NCI-H345 treated with DMSO at 0.1 percent for 48 hours (cell line): Measurements from ENCODE around the gene LPCAT3.

ENCODE experiments used
- DNase-seq: peaks from one replicate; lab custom pipeline; 2025; ENCODE audit not compliant: unreplicated experiment; lab: John Stamatoyannopoulos, UW

Gene LPCAT3

DNA sequence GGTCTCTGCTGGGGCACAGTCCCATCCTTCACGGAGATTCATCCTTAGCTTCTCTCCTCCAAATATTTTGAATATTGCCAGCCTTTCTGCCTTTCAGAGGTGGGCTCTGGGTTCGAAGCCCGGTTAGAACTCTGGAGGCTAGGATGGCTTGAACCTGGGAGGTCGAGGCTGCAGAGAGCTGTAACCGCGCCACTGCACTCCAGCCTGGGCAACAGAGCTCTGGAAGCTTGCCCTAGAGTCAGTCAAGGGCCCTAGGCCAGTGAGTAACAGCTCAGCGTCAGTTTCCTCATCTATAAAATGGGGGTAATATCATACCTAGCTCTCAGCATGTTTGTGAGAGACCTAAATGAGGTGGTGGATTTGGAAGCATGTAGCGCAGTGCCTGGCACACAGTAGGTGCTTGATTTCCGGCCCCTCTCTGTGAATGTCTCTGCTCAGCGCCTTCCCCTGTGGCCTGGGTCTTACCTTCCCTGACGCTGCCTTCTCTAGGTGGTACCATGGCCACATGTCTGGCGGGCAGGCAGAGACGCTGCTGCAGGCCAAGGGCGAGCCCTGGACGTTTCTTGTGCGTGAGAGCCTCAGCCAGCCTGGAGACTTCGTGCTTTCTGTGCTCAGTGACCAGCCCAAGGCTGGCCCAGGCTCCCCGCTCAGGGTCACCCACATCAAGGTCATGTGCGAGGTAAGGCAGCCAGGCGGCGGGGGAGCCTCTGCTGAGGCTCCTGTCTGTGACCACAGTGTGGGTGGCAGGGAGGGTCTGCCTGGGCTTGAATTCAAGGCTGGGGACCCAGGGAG is 63.8 kb downstream of the LPCAT3 start:
- DNase-seq: no peak

DNA sequence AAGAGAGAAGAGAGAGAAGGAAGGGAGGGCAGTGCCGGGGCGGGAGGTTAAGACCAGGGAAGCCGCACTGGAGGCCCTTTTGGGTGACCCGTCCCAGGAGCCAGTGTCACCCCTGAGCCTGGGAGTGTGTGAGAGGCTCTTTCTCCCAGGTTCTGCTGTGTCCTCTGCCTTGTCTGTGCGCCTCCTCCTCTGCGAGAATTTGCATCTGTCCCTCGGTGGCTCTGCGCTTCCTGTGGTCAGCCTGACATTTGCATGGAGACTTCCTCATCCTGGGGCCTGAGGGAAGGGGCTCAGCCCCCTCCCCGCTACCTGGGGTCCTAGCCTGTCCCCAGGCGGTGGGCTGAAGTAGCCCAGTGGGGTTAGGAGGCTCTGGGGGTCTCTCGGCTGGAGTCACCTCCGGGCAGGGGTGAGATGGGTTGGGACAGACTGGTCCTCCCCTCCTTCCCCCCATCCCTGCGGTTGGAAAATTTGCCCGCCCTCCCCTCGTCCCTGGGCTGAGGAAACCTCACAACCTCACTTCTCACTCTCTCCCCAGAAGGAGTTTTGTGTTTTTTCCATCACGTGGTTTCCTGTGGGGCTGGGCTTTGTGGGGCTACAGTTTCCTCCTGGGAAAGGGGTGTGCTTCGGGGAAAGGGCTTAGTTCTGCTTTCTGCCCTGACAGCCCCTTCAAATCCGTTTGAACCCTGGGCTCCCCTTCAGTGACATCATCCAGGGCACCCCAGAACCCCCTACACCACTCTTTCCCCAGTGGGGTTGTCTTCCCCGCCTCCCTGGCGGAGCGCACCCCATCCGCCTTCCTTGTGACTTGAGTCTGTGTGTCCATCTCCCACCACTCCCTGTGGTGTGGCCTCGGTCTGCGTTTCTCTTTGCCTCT is 64.6 kb downstream of the LPCAT3 start:
- no peak for DNase-seq

DNA sequence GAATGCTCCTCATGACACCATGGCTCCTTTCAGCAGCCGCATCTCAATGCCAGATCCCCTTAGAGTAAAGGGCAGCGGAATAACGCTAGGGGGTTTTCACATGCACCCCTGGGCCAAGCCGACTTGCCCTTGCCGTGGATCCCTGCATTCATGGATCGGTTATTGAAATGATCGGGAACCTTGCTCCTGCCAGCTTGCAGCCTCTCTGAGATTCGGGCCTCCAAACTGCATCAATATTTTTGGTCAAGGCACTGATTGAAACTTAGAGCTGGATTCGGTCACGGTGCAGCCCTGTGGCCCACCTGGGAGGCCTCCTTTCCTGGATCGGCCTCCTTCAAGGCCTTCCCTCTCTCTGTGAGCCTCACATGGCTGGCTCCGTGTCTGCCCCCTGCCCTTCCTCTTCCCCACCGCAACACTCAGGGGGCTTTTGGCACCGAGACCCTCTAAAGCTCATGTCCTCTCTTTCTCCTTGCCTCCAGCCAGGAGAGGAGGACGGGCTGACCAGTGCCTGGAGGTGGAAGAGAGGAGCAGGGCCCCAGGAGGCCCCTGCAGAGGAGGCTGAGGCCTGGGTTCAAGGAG is 65.3 kb downstream of the LPCAT3 start:
- no peak for DNase-seq

DNA sequence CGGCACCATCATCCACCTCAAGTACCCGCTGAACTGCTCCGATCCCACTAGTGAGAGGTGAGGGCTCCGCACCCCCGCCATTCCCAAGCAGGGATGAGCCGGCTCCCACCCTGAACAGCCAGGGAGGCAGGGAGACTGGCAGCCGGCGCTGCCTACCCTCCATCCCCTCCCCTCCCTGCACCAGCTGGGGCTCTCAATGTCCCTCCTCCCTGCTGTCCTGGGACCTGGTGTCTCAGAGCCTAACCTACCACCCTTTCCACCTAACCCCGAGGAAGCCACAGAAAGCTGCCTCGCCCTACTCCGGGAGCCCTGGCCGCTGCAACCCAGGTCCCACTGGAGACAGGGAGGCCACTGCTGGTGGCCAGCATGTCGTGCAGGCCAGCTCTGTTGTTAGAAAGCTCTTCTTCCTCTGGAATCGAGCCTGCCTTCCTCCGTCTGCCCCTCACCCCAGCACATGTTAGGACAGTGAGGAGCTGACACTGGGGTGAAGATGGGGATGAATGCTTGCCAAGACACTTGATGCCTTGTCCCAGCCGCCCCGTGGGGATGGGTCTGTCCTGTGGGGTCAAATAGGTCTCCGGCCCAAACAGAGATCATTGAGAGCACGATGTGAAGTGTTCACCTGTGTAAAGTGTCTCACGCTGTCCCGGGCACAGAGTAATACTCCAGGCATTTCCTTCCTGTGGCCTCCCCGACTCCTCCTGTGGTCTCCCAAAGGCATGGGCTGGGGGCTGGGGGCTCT is 66.0 kb downstream of the LPCAT3 start:
- no peak for DNase-seq

DNA sequence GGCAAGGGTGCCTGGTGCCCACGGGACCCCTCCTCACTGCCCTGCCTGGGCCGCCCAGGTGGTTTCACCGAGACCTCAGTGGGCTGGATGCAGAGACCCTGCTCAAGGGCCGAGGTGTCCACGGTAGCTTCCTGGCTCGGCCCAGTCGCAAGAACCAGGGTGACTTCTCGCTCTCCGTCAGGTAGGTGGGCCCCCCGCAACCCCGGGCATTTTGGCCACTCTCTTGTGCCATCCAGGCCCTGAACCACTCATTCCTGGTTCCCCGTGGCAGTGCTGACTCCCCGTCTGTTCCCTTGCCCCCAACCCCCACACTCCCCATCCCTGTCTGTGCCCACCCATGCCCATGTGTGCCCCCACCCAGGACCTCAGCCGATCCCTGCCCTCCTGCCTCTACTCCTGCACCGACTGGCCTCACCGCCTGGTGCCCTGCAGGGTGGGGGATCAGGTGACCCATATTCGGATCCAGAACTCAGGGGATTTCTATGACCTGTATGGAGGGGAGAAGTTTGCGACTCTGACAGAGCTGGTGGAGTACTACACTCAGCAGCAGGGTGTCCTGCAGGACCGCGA is 66.6 kb downstream of the LPCAT3 start:
- DNase-seq: no peak

DNA sequence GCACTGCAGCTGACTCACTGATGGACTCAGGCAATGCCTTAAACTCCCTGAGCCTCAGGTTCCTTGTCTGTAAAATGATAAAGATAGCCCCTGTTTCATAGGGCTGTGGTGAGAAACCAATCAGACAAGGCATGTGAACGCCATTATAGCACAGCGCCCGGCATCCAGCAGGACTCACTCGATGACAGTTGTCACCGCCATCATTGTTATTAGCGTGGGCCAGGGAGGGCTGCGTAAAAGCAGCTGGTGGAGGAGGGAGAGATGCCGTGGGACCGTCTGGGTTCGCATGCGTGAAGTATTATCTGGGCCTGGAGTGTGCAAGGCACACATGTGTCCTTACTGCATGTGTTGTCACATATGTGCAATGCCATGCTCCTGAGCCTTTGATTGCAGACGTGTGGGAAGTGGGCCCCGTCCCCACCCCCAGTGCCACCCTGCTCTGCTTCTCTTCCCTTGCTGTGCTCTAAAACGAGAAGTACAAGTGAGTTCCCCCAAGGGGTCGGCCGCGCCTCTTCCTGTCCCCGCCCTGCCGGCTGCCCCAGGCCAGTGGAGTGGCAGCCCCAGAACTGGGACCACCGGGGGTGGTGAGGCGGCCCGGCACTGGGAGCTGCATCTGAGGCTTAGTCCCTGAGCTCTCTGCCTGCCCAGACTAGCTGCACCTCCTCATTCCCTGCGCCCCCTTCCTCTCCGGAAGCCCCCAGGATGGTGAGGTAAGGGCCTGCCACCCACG is 67.3 kb downstream of the LPCAT3 start, which contains the start of gene PTPN6:
TSS of gene PTPN6 (plus strand) at position 546 of the 730 bp plus-strand sequence. CDS start at position 703, 157 bp downstream.
- DNase-seq: no peak

DNA sequence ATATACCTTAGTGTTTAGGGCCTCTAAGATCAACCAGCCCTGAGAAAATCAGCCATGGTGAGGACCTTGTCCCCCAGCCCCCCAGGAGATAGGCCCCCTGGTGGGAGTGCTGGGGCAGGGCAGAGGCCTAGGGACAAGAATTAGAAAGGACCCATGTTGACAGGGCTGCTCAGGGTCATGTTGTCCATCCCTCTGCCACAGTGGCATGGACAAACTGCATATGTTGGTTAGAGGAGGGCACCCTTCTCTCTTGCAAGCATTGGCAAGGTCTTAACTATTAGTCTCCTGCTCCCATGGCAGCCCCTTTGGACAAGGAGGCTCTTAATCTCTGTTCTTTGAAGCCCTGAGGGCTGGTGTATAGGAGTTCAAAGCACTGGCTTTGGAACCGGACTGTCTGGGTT is 67.9 kb downstream of the LPCAT3 start:
- DNase-seq: no peak

DNA sequence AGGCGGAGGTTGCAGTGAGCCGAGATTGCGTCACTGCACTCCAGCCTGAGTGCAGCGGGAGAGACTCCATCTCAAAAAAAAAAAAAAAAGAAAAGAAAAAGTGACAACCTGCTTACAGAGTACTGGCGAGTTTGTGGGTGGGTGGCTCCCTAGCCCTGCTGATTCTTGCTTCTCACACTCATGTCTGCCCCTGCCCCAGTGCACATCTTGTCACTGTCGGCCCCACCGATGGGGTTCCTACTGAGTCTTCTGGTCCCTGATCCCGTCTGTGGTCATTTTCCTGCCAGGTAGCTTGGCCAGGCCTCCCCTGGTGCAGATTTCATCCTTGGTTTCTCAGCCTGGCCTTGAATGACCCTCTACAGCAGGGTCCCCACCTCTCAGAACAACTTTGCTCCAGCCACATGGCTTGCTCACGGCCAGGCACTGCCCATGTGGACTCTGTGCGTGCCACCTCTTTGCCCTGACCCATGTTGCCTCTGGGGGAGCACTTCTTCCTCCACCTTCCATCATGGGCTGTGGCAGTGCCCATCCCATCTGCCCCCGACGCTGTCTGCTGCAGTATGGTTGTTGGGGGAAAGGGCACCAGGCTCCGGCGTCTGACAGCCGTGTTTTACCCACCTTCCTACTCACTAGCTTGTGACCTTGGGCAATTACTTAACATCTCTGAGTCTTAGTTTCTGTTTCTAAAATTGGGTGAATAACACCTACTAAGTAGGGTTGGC is 69.2 kb downstream of the LPCAT3 start:
- no peak for DNase-seq

DNA sequence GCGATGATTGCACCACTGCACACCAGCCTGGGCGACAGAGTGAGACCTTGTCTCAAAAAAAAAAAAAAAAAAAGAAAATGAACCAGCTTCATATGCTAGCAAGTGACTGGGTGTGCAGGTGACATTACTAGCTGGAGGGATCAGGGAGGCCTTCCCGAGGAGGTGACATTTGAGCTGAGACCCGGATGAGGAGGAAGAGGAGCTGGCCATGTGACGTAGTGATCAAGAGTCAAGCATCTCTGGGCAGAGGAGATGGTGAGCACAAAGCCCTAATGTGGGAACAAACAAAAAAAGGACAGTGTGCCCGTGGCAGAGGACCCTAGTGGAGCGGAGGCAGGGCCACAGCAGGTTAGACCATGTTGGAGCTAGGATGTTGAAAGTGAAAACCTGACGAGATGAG is 70.7 kb downstream of the LPCAT3 start:
- no peak for DNase-seq

DNA sequence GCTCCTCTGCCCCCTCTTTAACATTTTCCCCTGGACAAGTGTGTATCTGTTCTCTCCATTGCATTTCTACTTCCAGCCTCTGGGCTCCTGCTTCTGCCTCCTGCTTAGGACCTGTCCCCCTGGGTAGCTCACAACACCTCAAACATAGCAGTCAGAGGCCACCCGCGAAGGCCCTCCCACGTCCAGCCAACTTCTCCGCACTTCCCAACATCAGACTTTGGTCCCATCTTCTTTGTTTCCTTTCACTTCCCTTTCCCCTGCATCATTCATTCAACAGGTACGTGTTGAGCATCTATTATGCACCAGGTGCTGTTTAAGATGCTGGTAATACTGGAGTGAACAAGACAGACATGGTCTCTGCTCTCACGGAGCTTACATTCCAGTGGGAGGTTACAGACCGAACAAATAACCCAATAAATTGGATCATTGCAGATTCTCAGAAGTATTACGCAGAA is 71.3 kb downstream of the LPCAT3 start:
- no peak for DNase-seq

DNA sequence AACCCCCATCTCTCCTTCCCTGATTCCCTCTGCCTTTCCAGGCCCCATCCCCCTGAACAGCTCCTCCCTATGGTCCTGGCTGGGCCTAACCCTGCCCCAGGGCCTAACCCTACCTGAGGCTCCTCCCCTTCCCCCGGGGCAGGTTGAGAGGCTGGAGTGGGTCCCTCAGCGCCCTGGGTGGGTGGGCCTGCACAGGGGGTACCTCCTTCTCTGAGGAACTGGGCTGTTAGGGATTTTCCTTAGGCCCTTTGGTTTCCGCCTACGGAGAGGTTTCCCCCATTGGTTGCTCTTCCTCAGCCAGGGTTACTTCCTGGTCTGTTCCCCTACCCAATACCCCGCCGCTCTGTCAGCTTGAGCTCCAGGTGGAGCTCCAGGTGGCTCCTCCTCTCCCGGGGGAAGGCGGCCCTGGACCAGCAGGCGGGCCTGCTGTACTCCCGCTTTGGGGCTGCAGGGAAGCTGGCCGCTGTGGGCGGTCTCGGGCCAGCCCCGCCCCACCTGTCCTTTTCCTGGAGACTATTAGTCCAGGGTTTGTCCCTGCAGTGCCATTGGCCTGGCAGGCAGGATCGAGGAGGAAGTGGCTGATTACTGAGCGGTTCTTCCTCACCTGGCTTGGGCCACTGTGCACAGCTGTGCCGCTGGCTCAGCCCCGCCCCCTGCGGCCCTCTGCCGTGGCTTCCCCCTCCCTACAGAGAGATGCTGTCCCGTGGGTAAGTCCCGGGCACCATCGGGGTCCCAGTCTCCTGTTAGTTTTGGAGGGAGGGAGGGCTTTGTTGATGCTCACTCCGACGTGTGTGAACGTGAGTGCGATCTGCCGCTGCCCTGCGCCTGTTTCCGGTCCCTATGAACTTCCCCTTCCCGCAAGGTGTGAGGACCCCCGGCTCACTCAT is 72.0 kb downstream of the LPCAT3 start:
- peak; percentile 92 for DNase-seq

DNA sequence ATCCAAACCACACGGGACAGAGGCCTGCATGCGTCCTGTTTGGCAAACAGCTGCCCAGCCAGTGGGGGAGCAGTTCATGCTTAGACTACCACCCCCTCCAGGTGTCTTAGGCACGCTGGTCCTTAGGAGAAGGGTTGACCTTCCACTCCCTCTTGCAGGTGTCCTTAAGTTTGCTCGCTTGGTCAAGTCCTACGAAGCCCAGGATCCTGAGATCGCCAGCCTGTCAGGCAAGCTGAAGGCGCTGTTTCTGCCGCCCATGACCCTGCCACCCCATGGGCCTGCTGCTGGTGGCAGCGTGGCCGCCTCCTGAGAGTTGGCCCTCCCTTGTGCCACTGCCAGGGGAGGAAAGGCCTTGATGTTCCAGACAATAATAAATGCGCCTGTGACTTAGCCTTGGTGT is 72.7 kb downstream of the LPCAT3 start:
- DNase-seq: no peak

DNA sequence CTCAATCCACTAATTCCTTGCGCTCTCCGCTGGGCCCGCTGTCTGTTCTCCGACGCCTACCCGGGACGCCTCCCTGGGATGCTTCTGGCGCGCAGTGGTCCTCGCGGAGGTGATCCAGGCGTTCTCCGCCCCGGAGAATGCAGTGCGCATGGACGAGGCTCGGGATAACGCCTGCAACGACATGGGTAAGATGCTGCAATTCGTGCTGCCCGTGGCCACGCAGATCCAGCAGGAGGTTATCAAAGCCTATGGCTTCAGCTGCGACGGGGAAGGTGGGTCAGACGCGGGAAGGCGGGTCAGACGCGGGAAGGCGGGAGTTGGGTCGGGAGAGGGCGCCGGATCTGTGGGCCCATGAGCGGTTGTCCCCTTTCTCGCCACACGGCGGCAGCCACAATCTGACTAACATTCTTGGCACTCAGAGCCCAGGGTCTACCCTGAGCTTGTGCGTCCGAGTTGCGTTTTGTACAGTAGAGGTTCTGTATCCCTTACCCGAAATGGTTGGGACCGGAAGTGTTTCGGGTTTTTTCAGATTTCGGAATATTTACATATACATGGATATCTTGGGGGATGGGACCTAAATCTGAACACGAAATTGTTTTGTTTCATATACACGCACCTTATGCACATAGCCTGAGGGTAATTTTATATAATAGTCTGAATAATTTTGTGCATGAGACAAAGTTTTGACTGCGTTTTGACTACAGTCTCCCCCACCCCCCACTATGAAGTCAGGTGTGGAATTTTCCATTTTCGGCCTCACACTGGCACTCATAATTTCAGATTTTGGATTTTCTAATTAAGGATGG is 73.7 kb downstream of the LPCAT3 start:
- peak; percentile 96 for DNase-seq

DNA sequence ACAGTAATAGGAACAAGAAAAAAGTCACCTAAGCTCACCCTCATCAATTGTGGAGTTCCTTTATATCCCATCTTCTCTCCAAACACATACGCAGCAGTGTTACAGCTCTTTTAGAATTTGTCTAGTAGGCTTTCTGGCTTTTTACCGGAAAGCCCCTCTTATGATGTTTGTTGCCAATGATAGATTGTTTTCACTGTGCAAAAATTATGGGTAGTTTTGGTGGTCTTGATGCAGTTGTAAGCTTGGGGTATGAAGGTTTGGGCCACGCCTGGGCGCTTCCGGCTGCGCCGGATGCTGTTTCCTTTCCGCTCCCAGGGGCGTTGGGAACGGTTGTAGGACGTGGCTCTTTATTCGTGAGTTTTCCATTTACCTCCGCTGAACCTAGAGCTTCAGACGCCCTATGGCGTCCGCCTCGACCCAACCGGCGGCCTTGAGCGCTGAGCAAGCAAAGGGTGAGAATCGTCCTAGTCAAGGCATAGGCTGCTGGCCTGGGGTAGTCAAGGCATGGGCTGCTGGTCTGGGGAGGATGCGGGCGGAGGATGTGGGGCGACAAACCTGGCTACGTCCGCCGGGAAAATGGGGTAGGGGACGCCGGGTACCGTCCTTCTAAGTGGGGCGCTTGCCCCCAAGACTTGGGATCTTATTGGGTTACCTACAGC is 74.4 kb downstream of the LPCAT3 start, which contains the start of the genes C12orf57 and RNU7-1:
TSS of gene C12orf57 (plus strand) at position 301 of the 659 bp plus-strand sequence. CDS start at position 401, 100 bp downstream.
TSS of gene RNU7-1 (plus strand) at position 95 of the 659 bp plus-strand sequence.
- DNase-seq: peak; percentile 91

DNA sequence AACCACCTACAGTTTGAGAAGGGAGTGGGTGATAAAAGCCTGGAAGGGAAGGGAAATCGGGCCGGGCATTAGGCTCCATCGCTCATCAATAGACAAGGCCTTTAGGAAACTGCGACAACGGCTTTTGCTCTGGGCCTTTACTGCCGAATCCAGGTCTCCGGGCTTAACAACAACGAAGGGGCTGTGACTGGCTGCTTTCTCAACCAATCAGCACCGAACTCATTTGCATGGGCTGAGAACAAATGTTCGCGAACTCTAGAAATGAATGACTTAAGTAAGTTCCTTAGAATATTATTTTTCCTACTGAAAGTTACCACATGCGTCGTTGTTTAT is 74.9 kb downstream of the LPCAT3 start:
- DNase-seq: peak; percentile 91

DNA sequence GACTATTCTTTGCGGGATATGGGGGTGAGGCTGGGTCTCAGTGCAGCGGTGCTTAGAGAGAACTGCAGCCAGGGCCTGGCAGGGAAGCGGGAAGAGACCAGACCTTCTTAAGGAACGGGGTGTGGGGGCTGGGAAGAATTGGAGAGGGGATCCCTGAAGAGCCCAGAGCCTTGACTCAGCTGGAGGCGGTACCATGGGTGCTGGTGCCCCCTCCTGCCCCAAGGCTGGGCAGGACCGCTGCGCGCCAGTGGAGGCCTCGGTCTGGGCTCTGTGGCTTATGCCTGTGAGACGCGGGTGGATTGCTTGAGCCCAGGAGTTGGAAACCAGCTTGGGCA is 76.0 kb downstream of the LPCAT3 start:
- no peak for DNase-seq

DNA sequence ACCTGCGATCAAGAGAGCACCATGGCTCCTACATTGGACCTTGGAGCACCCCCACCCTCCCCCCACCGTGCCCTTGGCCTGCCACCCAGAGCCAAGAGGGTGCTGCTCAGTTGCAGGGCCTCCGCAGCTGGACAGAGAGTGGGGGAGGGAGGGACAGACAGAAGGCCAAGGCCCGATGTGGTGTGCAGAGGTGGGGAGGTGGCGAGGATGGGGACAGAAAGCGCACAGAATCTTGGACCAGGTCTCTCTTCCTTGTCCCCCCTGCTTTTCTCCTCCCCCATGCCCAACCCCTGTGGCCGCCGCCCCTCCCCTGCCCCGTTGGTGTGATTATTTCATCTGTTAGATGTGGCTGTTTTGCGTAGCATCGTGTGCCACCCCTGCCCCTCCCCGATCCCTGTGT is 76.5 kb downstream of the LPCAT3 start:
- DNase-seq: no peak
